ENCODE data around the gene CTDP1.

The CTDP1 gene

DNA sequence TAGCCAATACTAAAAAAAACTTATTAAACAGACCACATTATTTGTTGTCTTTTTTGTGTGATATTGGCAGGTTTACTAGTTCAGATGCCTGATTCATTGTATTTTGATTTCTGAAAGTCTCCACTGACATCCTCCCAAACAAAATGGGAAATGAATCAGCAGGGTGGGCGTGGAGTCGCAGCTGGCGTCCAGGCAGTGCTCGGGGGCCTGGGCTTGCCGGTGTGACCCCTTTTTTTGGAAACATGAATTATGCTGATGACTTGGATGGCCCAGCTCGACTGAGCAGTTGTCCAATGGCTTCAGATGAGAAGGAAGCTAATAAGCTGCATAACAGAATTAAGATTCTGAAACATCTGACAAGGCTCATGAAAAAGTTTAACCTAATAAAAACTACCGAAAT, 116.4 kb downstream of the CTDP1 start:
- Mint-ChIP-seq H3K4me3 (peak overlapping the region; percentile 78 to 90 (median 82)), H3K27me3 (ENCODE audit: low read depth) (peaks cover 80% of the 10 kb centered on the region), H3K9me3 (no peaks in the 10 kb centered on the region), H3K27ac (no peak overlapping the region), H3K4me1 (peaks cover 42% of the 10 kb centered on the region), H3K36me3 (ENCODE audit: low read depth) (no peaks in the 10 kb centered on the region)
- TF ChIP-seq, protein P1, sequence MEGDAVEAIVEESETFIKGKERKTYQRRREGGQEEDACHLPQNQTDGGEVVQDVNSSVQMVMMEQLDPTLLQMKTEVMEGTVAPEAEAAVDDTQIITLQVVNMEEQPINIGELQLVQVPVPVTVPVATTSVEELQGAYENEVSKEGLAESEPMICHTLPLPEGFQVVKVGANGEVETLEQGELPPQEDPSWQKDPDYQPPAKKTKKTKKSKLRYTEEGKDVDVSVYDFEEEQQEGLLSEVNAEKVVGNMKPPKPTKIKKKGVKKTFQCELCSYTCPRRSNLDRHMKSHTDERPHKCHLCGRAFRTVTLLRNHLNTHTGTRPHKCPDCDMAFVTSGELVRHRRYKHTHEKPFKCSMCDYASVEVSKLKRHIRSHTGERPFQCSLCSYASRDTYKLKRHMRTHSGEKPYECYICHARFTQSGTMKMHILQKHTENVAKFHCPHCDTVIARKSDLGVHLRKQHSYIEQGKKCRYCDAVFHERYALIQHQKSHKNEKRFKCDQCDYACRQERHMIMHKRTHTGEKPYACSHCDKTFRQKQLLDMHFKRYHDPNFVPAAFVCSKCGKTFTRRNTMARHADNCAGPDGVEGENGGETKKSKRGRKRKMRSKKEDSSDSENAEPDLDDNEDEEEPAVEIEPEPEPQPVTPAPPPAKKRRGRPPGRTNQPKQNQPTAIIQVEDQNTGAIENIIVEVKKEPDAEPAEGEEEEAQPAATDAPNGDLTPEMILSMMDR (IDR thresholded peaks at IDR 0.05; ENCODE audit: unreplicated experiment in 3 of 3): no peak

DNA sequence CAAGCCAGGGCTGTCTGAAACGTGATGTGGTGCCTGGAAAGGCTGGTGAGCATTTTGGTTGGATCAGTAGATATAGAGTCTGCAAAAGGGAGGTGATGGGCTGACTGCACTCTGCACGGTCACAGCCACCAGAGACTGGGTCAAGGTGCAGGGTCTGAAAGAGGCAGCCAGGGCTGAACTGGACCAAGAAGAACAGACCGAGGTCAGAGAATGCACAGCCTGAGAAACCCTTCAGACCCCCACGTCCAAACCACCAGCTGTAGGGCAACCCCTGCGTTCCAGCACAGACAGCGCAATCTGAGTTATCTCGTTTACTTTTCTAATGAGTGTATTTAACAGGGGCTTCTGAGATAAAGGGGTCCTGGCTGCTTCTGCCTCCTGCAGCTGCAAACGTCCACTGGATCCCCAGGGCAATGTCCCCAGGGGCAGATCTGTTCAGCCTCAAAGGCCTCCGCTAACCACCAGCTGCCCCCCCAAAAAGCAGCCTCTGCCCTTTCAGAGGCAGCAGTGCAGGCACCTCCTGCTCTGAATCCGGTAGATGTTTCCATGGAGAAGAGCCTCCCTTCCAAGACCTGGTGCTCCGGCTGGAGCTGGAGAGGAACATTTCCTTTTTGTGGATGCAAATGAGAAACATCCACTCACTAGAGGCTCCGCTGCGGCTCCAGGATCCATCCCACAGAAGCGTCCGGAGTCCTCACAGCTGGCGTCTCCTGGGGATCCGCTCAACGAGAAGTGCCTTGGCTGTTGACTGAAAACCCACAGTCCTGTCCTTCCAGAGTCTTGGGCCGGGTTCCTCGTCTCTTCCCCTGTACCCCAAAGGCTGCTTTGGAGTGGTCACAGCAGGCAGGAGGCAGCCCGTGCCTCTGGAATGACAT, 117.2 kb downstream of the CTDP1 start:
- peaks cover 38% of the 10 kb centered on the region for H3K4me1 Mint-ChIP-seq
- H3K27me3 Mint-ChIP-seq (ENCODE audit: low read depth): peaks cover 80% of the 10 kb centered on the region
- no peaks in the 10 kb centered on the region for H3K36me3 Mint-ChIP-seq (ENCODE audit: low read depth)
- no peaks in the 10 kb centered on the region for H3K9me3 Mint-ChIP-seq
- TF ChIP-seq, protein P1 (IDR thresholded peaks at IDR 0.05; ENCODE audit: unreplicated experiment in 3 of 3): no peak
- H3K4me3 Mint-ChIP-seq: peak overlapping the region; percentile 78 to 90 (median 90)
- no peak overlapping the region for H3K27ac Mint-ChIP-seq

- Mint-ChIP-seq H3K4me1 (peaks cover 38% of the 10 kb centered on the region), H3K27me3 (ENCODE audit: low read depth) (peaks cover 80% of the 10 kb centered on the region), H3K9me3 (no peaks in the 10 kb centered on the region), H3K4me3 (peak within 1 kb of the TSS; percentile 78 to 90 (median 90)), H3K36me3 (ENCODE audit: low read depth) (no peaks in the 10 kb centered on the region), H3K27ac (no peak within 1 kb of the TSS)
- TF ChIP-seq, protein P1 (IDR thresholded peaks at IDR 0.05; ENCODE audit: unreplicated experiment in 3 of 3): peak; percentile 28 to 44 (median 31)
Observed at GRCh38 chr18:79797518-79798345, 118.1 kb downstream of the CTDP1 start, which contains the start of gene KCNG2. TSS of gene KCNG2 (plus strand) at chr18:79797938. CDS start at chr18:79863668, 65,730 bp downstream.

- no peaks in the 10 kb centered on the region for H3K36me3 Mint-ChIP-seq (ENCODE audit: low read depth)
- H3K4me1 Mint-ChIP-seq: peaks cover 38% of the 10 kb centered on the region
- TF ChIP-seq, protein P1 (IDR thresholded peaks at IDR 0.05; ENCODE audit: unreplicated experiment in 3 of 3): no peak
- peaks cover 79% of the 10 kb centered on the region for H3K27me3 Mint-ChIP-seq (ENCODE audit: low read depth)
- peak overlapping the region; percentile 79 to 86 (median 85) for H3K4me3 Mint-ChIP-seq
- H3K27ac Mint-ChIP-seq: no peak overlapping the region
- H3K9me3 Mint-ChIP-seq: no peaks in the 10 kb centered on the region
Observed at GRCh38 chr18:79798346-79798998, 118.9 kb downstream of the CTDP1 start.

DNA sequence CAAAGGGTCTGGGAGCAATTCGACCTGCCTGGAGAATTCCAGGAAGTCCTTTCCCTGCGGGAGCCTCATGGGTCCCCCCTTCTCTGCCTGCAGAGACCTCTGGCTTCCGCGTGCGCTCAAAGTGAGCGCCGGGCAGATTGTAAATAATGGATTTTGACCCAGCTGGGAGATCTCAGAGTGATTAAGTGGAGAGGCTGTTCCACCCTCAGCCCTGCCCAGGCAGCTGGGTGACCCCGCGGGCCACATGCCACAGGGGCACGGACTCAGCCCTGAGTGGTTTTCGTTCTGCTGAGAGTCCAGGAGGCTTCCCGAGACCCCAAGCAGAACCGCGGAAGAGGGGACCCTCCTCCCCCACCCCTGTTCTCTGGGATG, 119.4 kb downstream of the CTDP1 start:
- TF ChIP-seq, protein P1 (IDR thresholded peaks at IDR 0.05; ENCODE audit: unreplicated experiment in 3 of 3): no peak
- no peaks in the 10 kb centered on the region for H3K36me3 Mint-ChIP-seq (ENCODE audit: low read depth)
- peaks cover 80% of the 10 kb centered on the region for H3K27me3 Mint-ChIP-seq (ENCODE audit: low read depth)
- H3K4me1 Mint-ChIP-seq: peaks cover 38% of the 10 kb centered on the region
- no peak overlapping the region for H3K27ac Mint-ChIP-seq
- H3K9me3 Mint-ChIP-seq: no peaks in the 10 kb centered on the region
- H3K4me3 Mint-ChIP-seq: peak overlapping the region; percentile 79 to 86 (median 85)

Measured in nephron (organoid).